Stomach (tissue), 4 donors: Measurements from ENCODE around the gene PPP3CA.

Experiments
- EP300 ChIP-seq: sonication (generic); formaldehyde crosslinking; IDR thresholded peaks from one replicate; pipeline ENCODE4 v1.6.1; 2017; ENCODE audit warnings: antibody characterized with exemption
- POLR2A ChIP-seq, 4 donors: fragments of 450-650 bp; IDR thresholded peaks; one replicate each; pipeline ENCODE4 v1.6.1; 2016; ENCODE audit warnings: antibody characterized with exemption in 4 of 4, control low read depth in 2 of 4, mild to moderate bottlenecking in 1 of 4, moderate library complexity in 1 of 4

GRCh38 chr4:101276661-101277060 lies 70.7 kb downstream of the PPP3CA start:
- TF ChIP-seq EP300 (no peak), POLR2A (IDR thresholded peaks at IDR 0.05) (no peak)
